B cell (primary cell): ENCODE measurements around the gene ASPHD2. TPM values are rescaled to one million over a fixed set of nuclear protein-coding genes. Genes with fewer than 3 reads are reported as not detected.

ENCODE experiments used
- ATAC-seq: fragments of 200-7000 bp; cut with Tn5 transposase; one replicate; pipeline ENCODE4 v1.10.0; 2021; ENCODE audit warnings: low read depth, mild to moderate bottlenecking, moderate number of reproducible peaks, moderate library complexity
- CTCF ChIA-PET: fragments of 350-600 bp; sonication (Branson Sonifier 250); formaldehyde crosslinking; loops from one replicate; lab custom pipeline; 2021; ENCODE audit warnings: antibody characterized with exemption, inconsistent platforms; lab: Charles Lee
- POLR2A ChIA-PET: fragments of 350-600 bp; sonication (Branson Sonifier 250); formaldehyde crosslinking; loops from one replicate; lab custom pipeline; 2021; ENCODE audit warnings: antibody characterized with exemption; lab: Charles Lee
- DNase-seq: peaks from one replicate; pipeline ENCODE4 v3.0.0; 2013
- H2AFZ ChIP-seq: 2 replicates; pipeline ENCODE4 v1.6.1; 2012; ENCODE audit warnings: mild to moderate bottlenecking, low read depth, low read length; ENCODE audit not compliant: insufficient read depth, poor library complexity, severe bottlenecking
- H3K27ac ChIP-seq, 2 donors: 1 replicate in 1 of 2; 2 replicates in 1 of 2; pipeline ENCODE4 v1.5.1; 2012 to 2013; ENCODE audit warnings: low read length in 2 of 2, mild to moderate bottlenecking in 2 of 2, moderate library complexity in 1 of 2
- H3K27me3 ChIP-seq, 4 experiments: fragments of 200-600 bp in 1 of 4; sonication (generic) in 1 of 4; replicated peaks in 1 of 4; 1 replicate in 2 of 4; 2 replicates in 2 of 4; pipeline versions ENCODE4 v1.6.1 to v1.7.0; 2013 to 2016; ENCODE audit warnings: low read length in 3 of 4, mild to moderate bottlenecking in 2 of 4, mixed read lengths in 1 of 4, moderate library complexity in 1 of 4; ENCODE audit not compliant: insufficient read depth in 4 of 4, control insufficient read depth in 3 of 4; ENCODE audit errors: control extremely low read depth in 1 of 4
- H3K36me3 ChIP-seq, 2 experiments: replicated peaks in 1 of 2; 1 replicate in 1 of 2; 2 replicates in 1 of 2; pipeline versions ENCODE4 v1.6.1 to v1.7.1; 2013; ENCODE audit warnings: low read length in 1 of 2; ENCODE audit not compliant: insufficient read depth in 2 of 2, control insufficient read depth in 1 of 2; ENCODE audit errors: control extremely low read depth in 1 of 2, extremely low read depth in 1 of 2
- H3K4me1 ChIP-seq, 2 donors: fragments of 200-600 bp in 1 of 2; sonication (generic) in 1 of 2; 1 replicate in 1 of 2; 2 replicates in 1 of 2; pipeline versions ENCODE4 v1.5.1 to v1.6.1; 2013 to 2017; ENCODE audit warnings: low read length in 2 of 2; ENCODE audit not compliant: control insufficient read depth in 2 of 2, insufficient read depth in 2 of 2
- H3K4me2 ChIP-seq: replicated peaks from 2 replicates; pipeline ENCODE3; 2012; ENCODE audit warnings: mild to moderate bottlenecking, low read depth, low read length; ENCODE audit not compliant: poor library complexity, severe bottlenecking
- H3K4me3 ChIP-seq, 5 experiments: fragments of 200-600 bp in 1 of 5; sonication (generic) in 1 of 5; 1 replicate in 3 of 5; 2 replicates in 2 of 5; pipeline versions ENCODE4 v1.5.1 to v1.7.0; 2011 to 2016; ENCODE audit warnings: low read length in 4 of 5, mild to moderate bottlenecking in 4 of 5, low read depth in 2 of 5, control low read depth in 1 of 5, moderate library complexity in 1 of 5; ENCODE audit not compliant: insufficient read depth in 1 of 5; ENCODE audit errors: control extremely low read depth in 1 of 5, extremely low read depth in 1 of 5
- H3K79me2 ChIP-seq: fragments of 200-600 bp; sonication (generic); one replicate; pipeline ENCODE4 v1.6.0; 2016; ENCODE audit warnings: low read length; ENCODE audit not compliant: control insufficient read depth, insufficient read depth
- H3K9ac ChIP-seq: fragments of 200-600 bp; sonication (generic); 2 replicates; pipeline ENCODE4 v1.6.1; 2017; ENCODE audit warnings: mild to moderate bottlenecking, low read length, moderate library complexity
- H3K9me3 ChIP-seq, 3 donors: one replicate each; pipeline versions ENCODE4 v1.6.1 to v1.7.1; 2013; ENCODE audit warnings: low read length in 2 of 3; ENCODE audit not compliant: control insufficient read depth in 2 of 3, insufficient read depth in 1 of 3; ENCODE audit errors: control extremely low read depth in 1 of 3
- H4K20me1 ChIP-seq: 2 replicates; pipeline ENCODE4 v1.6.0; 2012; ENCODE audit warnings: mild to moderate bottlenecking, low read length; ENCODE audit not compliant: insufficient read depth, control insufficient read depth, poor library complexity, severe bottlenecking
- H3K27ac Mint-ChIP-seq: one replicate; pipeline ENCODE4 v1.8.0; 2021; ENCODE audit warnings: mixed read lengths
- H3K27me3 Mint-ChIP-seq: one replicate; pipeline ENCODE4 v1.8.0; 2021; ENCODE audit warnings: mixed read lengths
- H3K4me1 Mint-ChIP-seq: one replicate; pipeline ENCODE4 v1.8.0; 2021; ENCODE audit warnings: mixed read lengths
- H3K4me3 Mint-ChIP-seq: one replicate; pipeline ENCODE4 v1.8.0; 2021; ENCODE audit warnings: mixed read lengths
- H3K9me3 Mint-ChIP-seq: one replicate; pipeline ENCODE4 v1.8.0; 2022; ENCODE audit warnings: mixed read lengths; ENCODE audit not compliant: insufficient read depth
- EZH2 ChIP-seq: IDR thresholded peaks from 2 replicates; pipeline ENCODE4 v1.6.1; 2012; ENCODE audit warnings: borderline replicate concordance, low read depth, mild to moderate bottlenecking, moderate library complexity, low read length; ENCODE audit not compliant: insufficient read depth, poor library complexity, severe bottlenecking
- WGBS: methylation state at CpG from one replicate; pipeline ENCODE4 v1.1.5; 2013; ENCODE audit warnings: missing lambda C conversion rate; ENCODE audit not compliant: insufficient coverage; 5-methylcytosine and 5-hydroxymethylcytosine counted together
- intact Hi-C: fragments of 100-400 bp; cut with micrococcal nuclease; formaldehyde crosslinking; loops from one replicate; pipeline ENCODE4 v1.10.0; 2022
- polyA plus RNA-seq: library from polyadenylated mRNA; depleted of rRNA; stranded (reverse); fragments of >200 nt; gene quantifications from 2 replicates; pipeline ENCODE4 v1.2.3, GENCODE V29; 2012
- total RNA-seq, 2 donors: library from RNA; stranded (reverse); fragments of 120-200 nt in 1 of 2; gene quantifications; 1 replicate in 1 of 2; 2 replicates in 1 of 2; pipeline versions ENCODE4 v1.2.3 to v1.2.4, GENCODE V29; 2013 to 2022
- TF ChIP-seq, protein P1 (sequence below): fragments of 200-600 bp; IDR thresholded peaks from one replicate; pipeline ENCODE4 v1.8.0; 2022; ENCODE audit warnings: antibody characterized with exemption, mild to moderate bottlenecking

ASPHD2 gene
- total and polyA plus RNA-seq, 2 donors (not counting 1 experiment from before 2014, with no cell fraction given), result 5.7 to 7.3 TPM

DNA sequence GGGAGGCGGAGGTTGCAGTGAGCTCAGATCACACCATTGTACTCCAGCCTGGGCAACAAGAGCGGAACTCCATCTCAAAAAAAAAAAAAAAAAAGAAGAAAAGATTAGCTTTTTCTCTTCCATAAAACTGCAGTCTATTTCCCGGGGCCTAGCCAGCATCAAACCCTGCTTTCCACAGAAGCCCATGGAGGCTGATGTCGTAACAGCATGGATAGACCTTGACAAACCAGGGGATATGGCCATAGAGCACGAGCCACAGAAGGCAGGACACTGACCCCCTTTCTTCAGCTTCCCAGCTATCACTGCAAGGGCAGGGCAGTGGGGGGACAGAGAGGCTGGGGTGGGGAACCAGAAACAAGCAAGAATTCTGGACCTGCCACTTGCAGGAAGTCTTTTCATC is 33.0 kb downstream of the ASPHD2 start:
- H3K79me2 ChIP-seq, result peaks cover 16% of the 10 kb centered on the region
- H3K4me1 ChIP-seq, result no peaks in the 10 kb centered on the region
- H3K4me2 ChIP-seq, result no peak overlapping the region
- H3K4me1 Mint-ChIP-seq, result no peaks in the 10 kb centered on the region
- TF ChIP-seq, protein P1, sequence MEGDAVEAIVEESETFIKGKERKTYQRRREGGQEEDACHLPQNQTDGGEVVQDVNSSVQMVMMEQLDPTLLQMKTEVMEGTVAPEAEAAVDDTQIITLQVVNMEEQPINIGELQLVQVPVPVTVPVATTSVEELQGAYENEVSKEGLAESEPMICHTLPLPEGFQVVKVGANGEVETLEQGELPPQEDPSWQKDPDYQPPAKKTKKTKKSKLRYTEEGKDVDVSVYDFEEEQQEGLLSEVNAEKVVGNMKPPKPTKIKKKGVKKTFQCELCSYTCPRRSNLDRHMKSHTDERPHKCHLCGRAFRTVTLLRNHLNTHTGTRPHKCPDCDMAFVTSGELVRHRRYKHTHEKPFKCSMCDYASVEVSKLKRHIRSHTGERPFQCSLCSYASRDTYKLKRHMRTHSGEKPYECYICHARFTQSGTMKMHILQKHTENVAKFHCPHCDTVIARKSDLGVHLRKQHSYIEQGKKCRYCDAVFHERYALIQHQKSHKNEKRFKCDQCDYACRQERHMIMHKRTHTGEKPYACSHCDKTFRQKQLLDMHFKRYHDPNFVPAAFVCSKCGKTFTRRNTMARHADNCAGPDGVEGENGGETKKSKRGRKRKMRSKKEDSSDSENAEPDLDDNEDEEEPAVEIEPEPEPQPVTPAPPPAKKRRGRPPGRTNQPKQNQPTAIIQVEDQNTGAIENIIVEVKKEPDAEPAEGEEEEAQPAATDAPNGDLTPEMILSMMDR, result no peak
- TF ChIP-seq EZH2, result no peak
- H3K4me3 ChIP-seq, result no peak overlapping the region
- ChIA-PET CTCF (interaction anchor here (0.6 to 9.7 kb wide), 21 partner anchors 8 to 239 kb away, joined by 3 to 179 read pairs (median 6); partner anchors contain the start of genes HPS4 and SRRD), POLR2A (interaction anchor here (1.4 kb wide), 1 partner anchor 21 kb away, joined by 7 read pairs; the partner anchor contains the start of genes HPS4 and SRRD)
- no peaks in the 10 kb centered on the region for H3K9me3 ChIP-seq
- WGBS, result 100% methylated on average over 2 of the region's 5 CpGs
- no peaks in the 10 kb centered on the region for H3K9me3 Mint-ChIP-seq
- no peaks in the 10 kb centered on the region for H3K27me3 Mint-ChIP-seq
- DNase-seq (no peak), ATAC-seq (no peak)
- peaks cover 0 to 82% of the 10 kb centered on the region in 2 experiments for H3K36me3 ChIP-seq
- intact Hi-C loops, result loop anchor here (5.0 kb wide), 1 partner anchor 85 kb away; no protein-coding TSS in a partner anchor
- no peak overlapping the region for H3K4me3 Mint-ChIP-seq
- no peak overlapping the region for H3K9ac ChIP-seq
- H2AFZ ChIP-seq, result no peak overlapping the region
- no peak overlapping the region for H3K27ac ChIP-seq
- H4K20me1 ChIP-seq, result peaks cover 16% of the 10 kb centered on the region
- H3K27me3 ChIP-seq, result no peaks in the 10 kb centered on the region
- no peak overlapping the region for H3K27ac Mint-ChIP-seq

- H3K4me3 ChIP-seq, result no peak overlapping the region
- TF ChIP-seq, protein P1, result no peak
- no peak for TF ChIP-seq EZH2
- no peaks in the 10 kb centered on the region for H3K27me3 Mint-ChIP-seq
- no peaks in the 10 kb centered on the region for H3K9me3 ChIP-seq
- DNase-seq, result no peak
- H3K4me3 Mint-ChIP-seq, result no peak overlapping the region
- no peaks in the 10 kb centered on the region for H3K27me3 ChIP-seq
- ChIA-PET POLR2A (interaction anchor here (1.4 kb wide), 1 partner anchor 21 kb away, joined by 7 read pairs; the partner anchor contains the start of genes HPS4 and SRRD), CTCF (interaction anchor here (0.8 to 9.7 kb wide), 15 partner anchors 10 to 204 kb away, joined by 3 to 179 read pairs (median 7); partner anchors contain the start of genes HPS4 and SRRD)
- no peaks in the 10 kb centered on the region for H3K4me1 Mint-ChIP-seq
- 93% methylated on average over 3 of the region's 3 CpGs for WGBS
- peaks cover 16% of the 10 kb centered on the region for H3K79me2 ChIP-seq
- no peak overlapping the region for H3K27ac Mint-ChIP-seq
- no peak for ATAC-seq
- no peaks in the 10 kb centered on the region for H3K9me3 Mint-ChIP-seq
- no peak overlapping the region for H3K9ac ChIP-seq
- no peak overlapping the region for H2AFZ ChIP-seq
- intact Hi-C loops, result loop anchor here (5.0 kb wide), 1 partner anchor 85 kb away; no protein-coding TSS in a partner anchor
- H4K20me1 ChIP-seq, result peaks cover 16% of the 10 kb centered on the region
- H3K36me3 ChIP-seq, result peaks cover 0 to 82% of the 10 kb centered on the region in 2 experiments
- no peak overlapping the region for H3K4me2 ChIP-seq
- no peaks in the 10 kb centered on the region for H3K4me1 ChIP-seq
- H3K27ac ChIP-seq, result no peak overlapping the region
These were observed 33.6 kb downstream of the ASPHD2 start for GRCh38 chr22:26462641-26463040.
